Activated CD8-positive, alpha-beta memory T cell treated with anti-CD3 and anti-CD28 coated beads, Interleukin-2, amount 50 U/mL, for 4 hours (primary cell): Measurements from ENCODE around the gene PLSCR1.
"Not testable (repeated sequence)": the region's sequence is repeated elsewhere in the genome, so short reads cannot be mapped to it uniquely, and the experiment has no call there.

ENCODE experiments used
- DNase-seq: peaks from one replicate; pipeline ENCODE4 v3.0.0-alpha.2; 2020

PLSCR1 gene

DNA sequence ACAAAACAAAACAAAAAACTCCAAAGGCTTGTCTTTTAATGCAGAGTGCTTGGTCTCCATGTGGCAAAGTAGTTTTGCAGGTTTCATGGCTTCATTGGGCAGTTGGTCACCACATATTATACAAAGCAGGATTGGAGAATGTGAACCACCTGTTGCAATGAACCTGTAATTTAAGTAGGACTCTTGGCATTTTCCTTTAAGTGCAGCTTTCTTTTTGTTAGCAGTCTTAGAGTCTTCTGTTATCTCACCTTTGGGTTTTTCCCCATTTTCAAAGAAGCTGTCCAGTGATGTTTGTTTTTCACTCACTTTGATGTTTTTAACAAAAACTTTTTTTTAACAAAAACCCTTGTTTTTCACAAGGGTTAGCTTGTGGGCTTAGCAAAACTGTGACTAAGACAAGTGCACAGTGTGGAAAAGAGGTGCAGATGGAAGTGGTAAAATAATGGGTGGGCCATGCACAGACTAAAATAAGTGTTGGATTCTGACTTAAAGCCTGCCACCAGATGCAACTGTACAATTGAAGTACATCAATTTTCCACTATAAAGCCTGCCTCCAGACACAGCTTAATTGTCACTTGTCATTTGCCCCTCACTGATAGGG, 2.9 kb upstream of the PLSCR1 start:
- DNase-seq: no peak

DNA sequence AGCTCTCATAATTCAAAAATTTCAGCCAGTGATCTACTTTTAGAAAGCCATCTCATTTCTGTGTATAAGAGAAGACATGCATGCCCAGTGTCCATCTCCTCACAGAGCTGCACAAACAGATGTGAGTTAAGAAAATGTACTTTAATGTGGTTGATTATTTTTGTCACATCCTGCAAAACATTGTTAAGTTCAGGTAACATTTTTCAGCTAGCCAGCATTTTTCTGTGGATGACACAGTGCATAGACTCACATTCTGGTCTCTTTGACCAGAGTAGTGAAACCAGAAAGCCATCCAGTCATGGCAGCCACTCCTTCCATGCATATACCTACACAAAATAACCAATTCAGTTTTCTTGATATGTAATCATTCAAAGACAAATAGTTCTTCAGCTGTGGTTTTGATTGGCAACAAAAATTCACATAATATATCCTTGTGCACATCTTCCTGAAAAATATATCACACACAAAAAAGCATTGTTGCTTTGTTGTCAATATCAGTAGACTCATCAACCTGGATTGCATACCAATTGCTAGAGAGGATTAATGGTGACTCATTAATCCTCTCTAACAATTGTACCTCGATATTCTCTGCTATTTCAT, 2.1 kb upstream of the PLSCR1 start:
- no peak for DNase-seq

DNA sequence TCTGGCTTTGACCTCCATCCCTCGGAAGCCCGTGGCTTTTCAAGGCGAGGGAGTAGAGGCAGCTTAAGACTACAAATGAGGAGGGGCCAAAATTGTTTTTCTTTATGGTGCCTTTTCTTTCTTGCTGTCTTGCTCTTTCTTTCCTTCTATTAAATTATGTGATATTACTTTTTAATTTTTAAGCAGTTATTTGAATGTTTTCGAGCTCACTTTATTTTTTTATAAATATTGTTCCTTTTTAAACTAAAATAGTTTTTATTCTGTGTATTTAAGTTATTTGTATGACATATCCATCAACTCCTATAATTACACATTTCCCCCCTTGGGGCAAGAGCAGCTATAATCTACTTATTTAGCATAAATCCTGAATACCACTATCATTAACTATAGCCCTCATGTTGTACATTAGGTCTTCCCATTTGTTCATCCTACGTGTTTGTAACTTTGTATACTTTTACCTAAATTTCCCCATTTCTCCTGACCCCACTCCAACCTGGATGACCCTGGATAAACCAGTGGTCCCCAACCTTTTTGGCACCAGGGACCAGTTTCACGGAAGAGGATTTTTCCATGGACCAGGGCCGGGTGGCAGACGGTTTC, 622 bp upstream of the PLSCR1 start:
- no peak for DNase-seq

DNA sequence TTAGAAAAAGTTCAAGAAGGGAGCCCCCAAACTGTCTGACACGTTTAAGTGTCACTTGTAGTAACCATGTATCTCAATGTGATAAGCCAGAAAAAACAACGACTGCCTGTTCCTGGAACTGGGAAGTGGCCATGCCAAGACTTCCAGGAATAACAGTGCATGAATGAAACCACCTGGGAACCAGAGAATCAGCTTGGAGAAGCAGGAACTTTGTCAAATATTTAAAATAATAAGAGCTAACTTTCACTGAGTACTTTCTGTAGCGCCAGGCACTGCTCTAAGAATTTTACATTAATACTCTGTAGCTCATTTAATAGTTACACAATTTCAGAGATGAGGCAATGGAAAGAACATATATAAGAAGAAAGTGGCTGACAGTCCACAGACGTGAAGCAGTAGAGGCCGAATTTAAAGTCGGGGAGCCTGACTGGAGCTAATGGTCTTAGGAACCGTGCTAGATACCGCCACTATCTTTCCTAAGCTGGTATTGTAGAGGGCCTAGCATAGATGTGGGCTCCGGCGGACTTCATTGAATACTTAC, 876 bp downstream of the PLSCR1 start:
- no peak for DNase-seq

DNA sequence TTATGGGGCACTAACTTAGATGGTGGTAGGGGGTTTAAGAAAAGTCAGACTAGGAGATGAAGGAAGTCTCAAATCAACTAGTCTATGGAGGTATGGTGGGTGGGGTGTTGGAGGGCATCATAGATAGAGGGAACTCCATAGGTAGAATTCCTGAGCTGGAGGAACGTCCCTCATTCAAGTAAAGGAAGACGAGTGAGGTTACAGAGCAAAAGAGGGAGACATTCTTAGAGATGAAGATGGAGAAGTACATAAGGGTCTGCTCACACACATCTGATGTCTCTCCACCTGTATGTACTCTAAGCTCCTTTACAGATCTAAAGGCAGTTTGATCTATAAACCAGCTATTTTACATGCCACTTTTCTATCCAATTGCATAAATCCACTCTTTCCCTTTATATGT, 1.4 kb downstream of the PLSCR1 start:
- DNase-seq: no peak

DNA sequence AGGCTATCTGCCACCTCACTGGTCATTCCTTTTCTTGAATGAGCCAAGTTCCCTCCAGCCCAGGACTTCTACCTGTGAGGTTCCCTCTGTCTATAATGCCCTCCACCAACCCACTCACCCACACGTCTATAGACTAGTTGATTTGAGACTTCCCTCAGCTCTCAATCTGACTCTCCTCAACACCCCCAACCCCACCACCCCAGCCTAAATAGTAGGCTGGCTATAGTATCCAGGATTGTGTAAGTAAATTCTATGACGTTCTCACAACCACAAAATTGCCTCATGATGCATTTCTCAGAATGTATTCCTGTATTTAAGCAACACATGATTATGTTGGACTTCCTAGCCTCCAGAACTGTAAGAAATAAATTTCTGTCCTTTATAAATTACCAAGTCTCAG, 2.2 kb downstream of the PLSCR1 start:
- DNase-seq: no peak

DNA sequence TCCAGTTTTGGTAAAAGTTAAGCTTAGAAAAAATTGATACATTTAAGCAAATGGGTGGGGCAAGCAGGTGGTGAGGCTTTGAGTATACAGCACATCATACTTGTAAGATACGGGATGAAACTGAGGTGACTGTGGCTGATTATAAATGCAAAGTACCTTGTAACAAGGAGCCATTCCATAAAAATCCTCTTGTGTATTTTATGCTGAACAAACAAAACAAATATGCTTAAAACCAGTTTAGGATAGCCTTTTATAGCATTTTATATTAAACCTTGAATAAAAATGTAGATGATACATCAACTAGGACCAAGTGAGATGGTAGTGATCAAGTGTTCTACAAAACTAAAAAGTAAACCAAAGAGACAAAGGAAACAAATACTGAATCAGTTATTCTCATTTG, 3.4 kb downstream of the PLSCR1 start:
- no peak for DNase-seq

DNA sequence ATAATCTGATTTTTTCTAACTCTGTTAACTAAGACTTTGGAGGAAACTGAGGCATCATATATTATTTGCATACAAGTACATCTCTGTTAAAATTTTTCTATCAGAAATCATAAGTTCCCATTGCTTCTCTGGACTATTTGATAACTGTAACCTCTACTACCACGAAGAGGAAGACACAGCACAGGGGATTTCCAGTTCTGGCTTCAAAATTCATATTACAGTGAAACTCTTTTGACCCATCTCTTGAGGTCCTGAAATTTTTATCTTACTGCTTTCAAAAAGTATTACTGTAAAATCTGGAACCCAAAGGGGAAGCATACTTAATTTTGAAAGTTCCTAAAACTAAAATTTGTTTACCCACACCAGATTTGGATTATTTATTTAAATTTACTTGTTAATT, 4.2 kb downstream of the PLSCR1 start:
- DNase-seq: no peak

DNA sequence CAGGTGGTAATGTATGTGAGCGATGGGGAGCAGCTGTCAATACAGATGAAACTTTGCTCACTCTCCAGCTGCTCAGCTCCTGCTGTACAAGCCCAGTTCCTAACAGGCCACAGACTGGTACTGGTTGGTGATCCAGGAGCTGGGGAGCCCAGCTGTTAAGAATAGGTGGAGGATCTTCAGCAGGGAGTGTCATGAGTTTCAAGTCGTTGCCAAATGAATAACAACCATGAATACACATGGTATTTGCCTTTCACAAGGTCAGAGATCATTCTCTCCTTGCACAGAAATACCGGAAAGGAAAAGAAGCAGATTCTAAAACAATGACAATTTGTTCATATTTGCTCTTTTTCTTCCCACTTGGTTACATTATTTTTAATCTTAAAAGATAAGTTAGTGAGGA, 5.1 kb downstream of the PLSCR1 start:
- DNase-seq: no peak

DNA sequence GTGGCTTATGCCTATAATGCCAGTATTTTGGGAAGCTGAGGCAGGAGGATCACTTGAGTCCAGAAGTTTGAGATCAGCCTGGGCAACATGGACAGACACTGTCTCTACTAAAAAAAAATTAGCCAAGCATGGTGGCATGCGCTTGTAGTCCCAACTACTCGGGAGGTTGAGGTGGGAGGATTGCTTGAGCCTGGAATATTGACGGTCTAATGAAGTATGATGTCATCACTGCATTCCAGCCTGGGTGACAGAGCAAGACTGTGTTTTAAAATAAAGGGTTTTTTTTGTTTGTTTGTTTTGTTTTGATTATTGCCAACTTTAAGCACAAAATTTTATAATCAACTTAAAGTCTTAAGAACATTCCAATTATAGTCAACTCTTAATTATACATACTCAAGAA, 6.8 kb downstream of the PLSCR1 start:
- no peak for DNase-seq

DNA sequence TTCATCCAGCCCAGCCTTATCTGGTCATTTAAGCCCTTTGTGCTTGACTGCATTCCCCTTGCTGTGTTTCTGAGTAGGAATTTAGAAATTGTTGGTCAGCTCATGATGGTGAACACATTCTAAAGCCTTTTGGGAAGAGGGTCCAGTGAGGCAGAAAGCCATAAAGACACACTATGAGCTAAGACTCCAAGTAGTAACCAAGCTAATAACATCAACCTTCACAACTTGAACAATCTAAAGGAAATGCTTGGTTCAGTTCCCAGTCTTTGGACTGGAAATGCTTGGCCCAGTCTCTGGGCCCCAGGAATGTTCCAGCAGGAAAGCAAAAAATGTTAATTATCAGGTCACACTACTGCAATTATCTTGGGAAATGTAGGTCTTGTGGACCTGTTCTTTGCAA, 7.7 kb downstream of the PLSCR1 start:
- DNase-seq: no peak

DNA sequence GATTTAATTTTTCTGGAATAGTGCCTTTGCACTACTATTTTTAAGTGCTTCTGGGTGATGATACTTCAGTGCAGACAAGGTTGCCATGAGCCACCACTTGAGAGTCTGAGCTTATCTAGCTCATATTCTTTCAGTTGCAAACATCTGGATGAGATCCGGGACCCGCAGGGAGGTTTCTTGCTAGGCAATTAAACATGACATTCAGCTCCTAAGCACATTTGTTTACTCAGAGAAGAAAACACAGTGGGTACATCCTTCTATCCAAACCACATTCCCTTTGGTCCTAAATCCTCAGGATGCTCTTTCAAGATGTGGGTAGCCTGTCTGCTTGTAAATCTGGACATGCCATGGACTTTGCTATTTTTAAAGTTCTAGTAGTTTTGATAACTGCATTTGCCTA, 12.0 kb downstream of the PLSCR1 start:
- DNase-seq: no peak

DNA sequence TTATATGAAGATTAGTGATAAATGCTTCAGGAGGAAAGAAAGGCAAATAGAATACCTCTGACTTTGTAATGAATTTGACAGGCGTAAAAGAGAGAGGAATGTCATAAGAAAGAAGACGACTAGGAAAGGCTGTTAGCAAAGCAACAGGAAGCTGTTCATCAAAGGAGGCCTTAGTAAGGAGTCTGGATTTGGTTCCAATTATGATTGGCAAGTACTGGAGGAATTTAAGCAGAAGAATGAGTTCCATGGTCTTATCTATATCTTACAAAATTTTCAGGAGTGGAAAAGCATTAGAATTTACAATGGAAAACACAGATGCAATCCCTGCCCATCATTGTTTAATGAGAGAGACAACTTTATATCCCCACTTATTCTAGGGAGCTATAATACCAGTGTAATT, 13.8 kb downstream of the PLSCR1 start:
- no peak for DNase-seq

DNA sequence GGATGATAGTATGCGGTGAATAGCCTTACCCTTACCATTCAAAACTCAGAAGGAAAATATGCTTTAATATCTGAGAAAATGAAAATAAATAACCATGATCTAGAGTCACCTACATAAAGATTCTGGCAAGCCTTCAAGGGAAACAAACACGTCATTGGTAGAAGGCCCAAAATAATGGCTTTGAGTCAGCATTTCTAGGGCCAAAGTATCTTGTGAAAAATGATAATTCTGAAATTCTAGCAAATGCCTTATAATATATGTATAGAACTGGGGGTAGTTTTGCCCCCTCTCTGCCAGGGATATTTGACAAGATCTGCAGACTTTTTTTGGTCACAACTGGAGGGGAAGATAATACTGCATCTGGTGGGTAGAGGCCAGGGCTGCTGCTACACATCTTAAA, 15.4 kb downstream of the PLSCR1 start:
- DNase-seq: no peak

DNA sequence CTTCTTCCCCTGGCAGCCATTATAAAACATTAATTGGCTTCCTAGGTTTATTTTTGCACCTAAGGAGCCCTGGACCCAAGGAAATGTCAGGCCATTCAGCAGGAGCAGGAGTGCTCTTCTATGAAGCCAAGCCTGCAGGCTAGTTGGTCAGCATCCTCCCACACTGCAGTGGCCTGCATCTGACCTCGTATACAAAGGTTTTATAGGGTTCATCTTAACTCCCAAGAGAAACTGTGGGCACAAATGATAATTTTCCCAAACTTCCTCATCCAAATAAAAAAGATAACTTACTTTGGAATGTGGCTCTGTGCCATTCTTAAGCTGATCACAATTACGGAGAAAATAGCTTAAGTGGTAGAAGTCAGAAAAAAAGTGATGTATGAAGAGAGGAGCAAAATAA, 19.4 kb downstream of the PLSCR1 start:
- DNase-seq: no peak

DNA sequence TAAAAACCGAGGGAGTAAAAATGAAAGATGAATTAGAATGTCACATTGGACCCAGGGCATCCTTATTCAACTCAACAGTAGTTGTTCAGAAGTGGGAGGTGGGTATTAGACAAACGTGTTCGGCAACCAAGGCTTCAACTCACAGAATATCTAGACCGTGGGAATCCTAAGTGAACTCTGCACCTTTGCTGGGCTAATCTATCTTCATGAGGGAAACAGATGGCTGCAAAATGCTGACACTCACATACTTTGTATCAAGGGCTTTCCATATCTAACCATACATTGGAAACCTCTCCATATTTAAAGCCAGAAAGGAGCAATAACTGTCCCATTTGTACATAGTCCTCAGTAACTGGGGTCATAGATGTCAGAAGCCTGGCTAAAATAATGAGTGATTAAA, 20.9 kb downstream of the PLSCR1 start:
- DNase-seq: no peak

DNA sequence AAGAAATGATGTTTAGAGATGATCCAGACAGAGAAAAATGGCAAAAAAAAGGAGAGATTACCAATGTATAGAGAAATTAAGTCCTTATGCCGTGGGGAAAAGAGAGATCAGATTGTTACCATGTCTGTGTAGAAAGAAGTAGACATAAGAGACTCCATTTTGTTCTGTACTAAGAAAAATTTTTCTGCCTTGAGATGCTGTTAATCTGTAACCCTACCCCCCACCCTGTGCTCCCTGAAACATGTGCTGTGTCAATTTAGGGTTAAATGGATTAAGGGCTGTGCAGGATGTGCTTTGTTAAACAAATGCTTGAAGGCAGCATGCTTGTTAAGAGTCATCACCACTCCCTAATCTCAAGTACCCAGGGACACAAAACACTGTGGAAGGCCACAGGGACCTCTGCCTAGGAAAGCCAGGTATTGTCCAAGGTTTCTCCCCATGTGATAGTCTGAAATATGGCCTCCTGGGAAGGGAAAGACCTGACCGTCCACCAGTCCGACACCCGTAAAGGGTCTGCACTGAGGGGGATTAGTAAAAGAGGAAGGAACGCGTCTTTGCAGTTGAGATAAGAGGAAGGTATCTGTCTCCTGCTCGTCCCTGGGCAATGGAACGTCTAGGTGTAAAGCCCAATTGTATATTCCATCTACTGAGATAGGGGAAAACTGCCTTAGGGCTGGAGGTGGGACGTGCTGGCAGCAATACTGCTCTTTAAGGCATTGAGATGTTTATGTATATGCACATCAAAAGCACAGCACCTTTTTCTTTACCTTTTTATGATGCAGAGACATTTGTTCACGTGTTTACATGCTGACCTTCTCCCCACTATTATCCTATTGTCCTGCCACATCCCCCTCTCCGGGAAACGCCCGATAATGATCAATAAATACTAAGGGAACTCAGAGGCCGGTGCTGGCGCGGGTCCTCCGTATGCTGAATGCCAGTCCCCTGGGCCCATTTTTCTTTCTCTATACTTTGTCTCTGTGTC, 21.9 kb downstream of the PLSCR1 start:
- DNase-seq: not testable (repeated sequence)

DNA sequence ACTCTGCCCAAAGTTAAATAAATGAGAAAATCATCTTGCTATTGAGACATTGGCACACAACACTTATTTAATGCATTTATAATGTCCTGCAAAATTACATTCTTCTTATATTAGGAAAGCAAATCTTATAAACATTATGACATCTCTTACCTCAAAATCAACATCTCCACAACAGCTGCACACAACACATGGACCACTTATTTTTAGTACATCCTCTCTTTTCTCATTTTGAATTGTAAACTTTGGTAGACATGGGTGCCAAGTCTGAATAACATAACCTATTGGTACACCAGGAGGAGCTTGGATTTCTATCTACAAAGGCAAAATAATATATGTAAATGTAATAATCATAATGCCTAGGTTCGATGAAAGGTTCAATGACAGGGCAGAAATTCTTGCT, 23.0 kb downstream of the PLSCR1 start:
- DNase-seq: no peak

DNA sequence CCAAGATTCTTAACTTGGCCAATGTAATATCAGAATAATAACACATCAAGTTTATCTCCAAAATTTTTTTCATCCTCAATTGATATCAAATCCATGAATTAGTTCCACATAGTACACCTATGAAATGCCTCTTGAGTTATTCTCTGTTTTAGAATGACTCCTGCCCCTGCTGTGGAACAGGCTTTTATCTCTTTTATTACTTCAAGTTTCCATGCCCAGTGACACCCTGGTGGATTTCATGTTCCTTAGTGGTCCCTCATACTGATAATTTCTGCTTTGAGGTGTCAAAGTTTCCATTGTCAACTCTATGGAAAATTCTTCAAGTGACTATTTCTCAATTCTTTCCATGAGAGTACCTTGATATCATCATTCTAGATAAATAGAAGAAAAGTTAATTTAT, 24.6 kb downstream of the PLSCR1 start:
- DNase-seq: no peak

DNA sequence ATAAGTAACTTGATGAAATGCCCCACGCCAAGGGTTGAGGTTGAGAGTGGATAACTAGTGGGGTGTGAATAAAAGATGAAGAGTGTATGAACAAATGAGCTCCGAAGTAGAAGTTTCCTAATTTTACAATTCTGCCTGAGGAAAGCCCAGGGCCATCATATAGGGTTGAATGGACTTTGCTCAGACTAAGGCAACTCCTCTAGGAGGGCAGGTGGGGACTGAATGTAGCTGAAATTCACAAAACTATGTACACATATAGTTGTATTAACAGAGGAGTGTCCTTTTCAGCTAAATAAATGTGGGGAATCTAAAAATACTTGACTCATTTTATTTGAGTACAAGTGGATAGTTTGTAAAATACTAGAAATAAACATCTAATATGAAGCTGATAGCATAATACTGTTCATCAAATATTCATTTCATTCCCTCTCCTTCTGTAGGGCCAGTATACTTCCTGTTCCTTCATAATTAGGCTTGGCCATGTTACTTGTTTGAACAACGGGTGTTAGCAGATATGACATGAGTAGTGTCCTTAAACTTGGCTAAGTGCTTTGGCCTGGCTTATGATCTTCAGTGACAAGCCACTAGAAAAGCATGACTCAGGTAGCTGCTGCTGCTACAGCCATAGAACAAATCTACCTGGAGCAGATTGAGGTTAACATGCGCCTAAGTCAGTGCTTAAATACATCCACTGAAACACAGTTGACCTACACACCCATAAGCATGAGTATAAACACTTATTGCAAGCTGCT, 26.5 kb downstream of the PLSCR1 start:
- DNase-seq: no peak

DNA sequence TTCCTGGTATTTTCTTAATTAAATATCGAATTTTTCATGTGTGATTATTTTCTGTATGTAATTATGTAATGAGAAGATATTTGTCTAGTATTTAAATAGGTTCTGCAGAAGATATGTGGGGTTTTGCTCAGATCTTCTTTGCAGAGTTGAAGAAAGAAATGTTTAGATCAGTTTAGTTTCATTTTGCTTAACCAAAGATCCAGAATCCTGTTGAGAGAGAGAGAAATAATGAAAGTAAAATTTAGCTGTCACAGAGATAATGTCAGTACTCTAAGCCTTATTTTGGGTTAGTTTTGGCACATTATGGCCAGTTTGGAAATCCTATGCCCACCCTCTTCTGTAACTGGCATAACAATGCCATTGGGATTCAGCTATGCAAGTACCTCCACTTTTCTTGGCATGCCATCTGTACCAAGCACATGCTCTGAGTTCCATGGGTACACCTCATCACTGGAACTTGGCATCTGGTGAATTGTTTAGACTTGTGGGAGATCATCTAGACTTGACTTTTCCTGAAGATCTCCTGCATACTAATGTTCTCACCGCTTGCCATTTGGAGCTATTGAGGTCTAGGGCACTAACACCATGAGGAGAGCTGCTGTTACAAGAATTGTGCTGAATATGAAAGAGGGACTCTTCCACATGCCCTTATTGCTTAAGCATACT, 30.9 kb downstream of the PLSCR1 start:
- no peak for DNase-seq
